Measurements from ENCODE around the gene NCBP3. TPM values are rescaled to one million over a fixed set of nuclear protein-coding genes. Genes with fewer than 3 reads are reported as not detected.

The NCBP3 gene
- total and polyA plus RNA-seq, 2 of the 8 experiments (the other 6 are each of a cell fraction or from before 2014, with no cell fraction given), result 19.6 to 46.1 TPM

GRCh38 chr17:3890082-3890877 lies 44.2 kb upstream of the NCBP3 start (continued):
- TF ChIP-seq CTCF (IDR thresholded peaks at IDR 0.05; ENCODE audit: control extremely low read depth in 1 of 3, insufficient read depth in 1 of 3, low read depth in 1 of 3, low read length in 3 of 3), result no peak
- no peak for TF ChIP-seq KDM5A (IDR thresholded peaks at IDR 0.05; ENCODE audit: low read length)
- TF ChIP-seq EP300 (IDR thresholded peaks at IDR 0.05; ENCODE audit: borderline replicate concordance in 1 of 2, low read depth in 2 of 2, low read length in 2 of 2), result no peak
- no peak for TF ChIP-seq SP4 (IDR thresholded peaks at IDR 0.05; ENCODE audit: low read length)
